ENCODE measurements around the gene SLC41A3.
"Not testable (repeated sequence)": the region's sequence is repeated elsewhere in the genome, so short reads cannot be mapped to it uniquely, and the experiment has no call there.

GRCh38 chr3:125984951-125985350, 99.0 kb downstream of the SLC41A3 start:
- not testable (repeated sequence) for TF ChIP-seq POLR2A, EP300 (IDR thresholded peaks at IDR 0.05)
